ENCODE results near the gene MBNL1.
"Not testable (repeated sequence)": the region's sequence is repeated elsewhere in the genome, so short reads cannot be mapped to it uniquely, and the experiment has no call there.

Gene MBNL1

DNA sequence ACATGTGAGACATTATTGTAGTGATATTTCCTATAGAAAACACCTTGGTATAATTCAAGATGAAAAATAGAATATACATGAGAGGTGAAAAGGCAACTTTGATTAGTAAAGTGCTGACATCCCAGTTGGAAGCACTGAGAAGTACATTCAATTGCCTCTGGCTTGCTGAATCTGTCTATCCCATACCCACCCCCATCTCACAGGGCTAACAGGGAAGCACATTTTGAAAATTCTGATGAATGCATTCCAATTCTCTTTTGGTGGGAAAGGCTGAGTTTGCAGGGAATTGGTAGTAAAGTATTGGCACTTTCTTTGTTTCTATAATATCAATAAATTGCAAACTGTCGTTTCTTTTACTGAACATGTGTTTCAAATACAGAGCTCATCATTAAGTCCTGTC, 122.9 kb downstream of the MBNL1 start:
- peak overlapping the region; percentile 25; the same call in 1 of the 2 replicates for H3K4me3 ChIP-seq
- DNase-seq (ENCODE audit: low read depth, low spot score), result no peak
- TF ChIP-seq POLR2AphosphoS5 (IDR thresholded peaks at IDR 0.05; ENCODE audit: borderline replicate concordance, low read depth, low read length), result no peak
- TF ChIP-seq EZH2 (IDR thresholded peaks at IDR 0.05), result no peak
- TF ChIP-seq FOXP2 (optimal IDR thresholded peaks at IDR 0.05; ENCODE audit: control extremely low read depth, extremely low read length, insufficient read depth), result no peak
- H3K36me3 ChIP-seq (ENCODE audit: insufficient read depth, low read length), result peaks cover 16% of the 10 kb centered on the region
- H3K27ac ChIP-seq, result peak overlapping the region; percentile 65
- no peaks in the 10 kb centered on the region for H3K9me3 ChIP-seq (ENCODE audit: low read depth, low read length)
- H3K9ac ChIP-seq (ENCODE audit: insufficient read length), result no peak overlapping the region

DNA sequence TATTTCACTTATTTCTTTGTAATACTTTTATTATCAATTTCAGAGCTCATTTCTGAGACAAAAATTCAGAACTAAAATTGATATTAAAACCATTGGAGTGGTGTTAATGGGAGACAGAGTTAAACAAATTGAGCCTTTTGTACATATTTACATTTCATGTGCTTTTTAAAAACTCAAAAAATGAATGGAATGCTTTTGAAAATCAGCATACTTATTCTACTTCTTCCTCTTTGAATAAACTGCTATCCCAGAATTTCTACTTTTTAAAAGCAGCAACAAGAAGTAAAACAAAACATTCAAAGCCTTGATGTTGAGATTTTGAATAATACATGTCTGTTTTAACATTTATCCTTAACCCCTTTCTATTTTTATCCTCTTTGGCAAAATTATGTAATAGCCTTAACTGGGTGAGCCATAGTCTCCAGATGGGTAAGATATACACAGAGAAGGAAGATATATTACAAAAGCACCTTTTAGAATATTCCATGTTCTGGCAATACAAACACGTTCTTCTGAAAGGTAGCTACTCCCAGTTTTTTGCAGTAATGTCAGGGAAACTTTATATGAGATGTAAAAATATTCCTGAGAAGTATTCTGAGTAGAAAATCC, 123.6 kb downstream of the MBNL1 start:
- Histone ChIP-seq H3K9ac (ENCODE audit: insufficient read length) (no peak overlapping the region), H3K4me3 (peak overlapping the region; percentile 25; the same call in 1 of the 2 replicates), H3K36me3 (ENCODE audit: insufficient read depth, low read length) (peaks cover 23% of the 10 kb centered on the region), H3K27ac (peak overlapping the region; percentile 65), H3K9me3 (ENCODE audit: low read depth, low read length) (no peaks in the 10 kb centered on the region)
- TF ChIP-seq EZH2 (IDR thresholded peaks at IDR 0.05) (no peak), FOXP2 (optimal IDR thresholded peaks at IDR 0.05; ENCODE audit: control extremely low read depth, extremely low read length, insufficient read depth) (no peak), POLR2AphosphoS5 (IDR thresholded peaks at IDR 0.05; ENCODE audit: borderline replicate concordance, low read depth, low read length) (no peak)
- no peak for DNase-seq (ENCODE audit: low read depth, low spot score)

DNA sequence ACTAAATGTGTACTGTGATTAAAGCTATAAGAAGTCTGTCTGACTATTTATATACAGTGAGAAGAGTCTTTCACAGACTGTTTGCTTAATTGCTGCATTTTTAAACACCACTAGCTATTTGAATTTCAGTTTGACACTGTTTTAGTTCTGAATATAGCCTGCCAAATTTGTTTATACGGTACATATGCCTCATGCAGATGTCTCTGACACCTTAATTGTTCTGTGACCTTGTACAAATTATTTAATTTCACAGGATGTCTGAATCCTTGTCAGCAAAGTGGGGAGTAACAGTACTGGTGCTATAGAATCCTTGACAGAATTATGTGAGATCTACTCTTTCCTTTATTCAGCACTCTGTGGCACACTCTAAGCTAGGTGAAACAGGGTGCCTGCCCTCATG, 125.5 kb downstream of the MBNL1 start:
- DNase-seq (ENCODE audit: low read depth, low spot score), result no peak

DNA sequence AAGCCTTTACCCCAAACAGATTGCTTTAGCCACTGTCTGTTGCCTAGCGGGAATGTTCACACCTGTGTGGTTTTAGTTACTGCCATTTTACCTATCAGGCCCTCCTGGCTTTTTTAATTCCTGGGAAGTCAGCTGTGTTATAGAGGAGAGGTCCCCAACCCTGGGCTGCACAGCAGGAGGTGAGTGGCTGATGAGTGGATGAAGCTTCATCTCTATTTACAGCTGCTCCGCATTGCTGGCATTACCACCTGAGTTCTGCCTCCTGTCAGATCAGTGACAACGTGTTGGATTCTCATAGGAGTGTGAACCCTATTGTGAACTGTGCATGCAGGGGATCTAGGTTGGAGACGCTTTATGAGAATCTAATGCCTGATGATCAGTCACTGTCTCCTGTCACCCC, 127.0 kb downstream of the MBNL1 start:
- no peak for DNase-seq (ENCODE audit: low read depth, low spot score)
- Histone ChIP-seq H3K4me3 (no peak overlapping the region), H3K36me3 (ENCODE audit: insufficient read depth, low read length) (peaks cover 26% of the 10 kb centered on the region), H3K9me3 (ENCODE audit: low read depth, low read length) (no peaks in the 10 kb centered on the region), H3K27ac (no peak overlapping the region), H3K9ac (ENCODE audit: insufficient read length) (no peak overlapping the region)
- TF ChIP-seq FOXP2 (optimal IDR thresholded peaks at IDR 0.05; ENCODE audit: control extremely low read depth, extremely low read length, insufficient read depth) (no peak), POLR2AphosphoS5 (IDR thresholded peaks at IDR 0.05; ENCODE audit: borderline replicate concordance, low read depth, low read length) (no peak), EZH2 (IDR thresholded peaks at IDR 0.05) (no peak)

More for the DNA sequence above, 125.5 kb downstream of the MBNL1 start:
- Histone ChIP-seq H3K9ac (ENCODE audit: insufficient read length) (no peak overlapping the region), H3K36me3 (ENCODE audit: insufficient read depth, low read length) (peaks cover 26% of the 10 kb centered on the region), H3K4me3 (no peak overlapping the region), H3K9me3 (ENCODE audit: low read depth, low read length) (no peaks in the 10 kb centered on the region), H3K27ac (no peak overlapping the region)
- no peak for TF ChIP-seq EZH2 (IDR thresholded peaks at IDR 0.05)
- TF ChIP-seq POLR2AphosphoS5 (IDR thresholded peaks at IDR 0.05; ENCODE audit: borderline replicate concordance, low read depth, low read length), result no peak
- no peak for TF ChIP-seq FOXP2 (optimal IDR thresholded peaks at IDR 0.05; ENCODE audit: control extremely low read depth, extremely low read length, insufficient read depth)

DNA sequence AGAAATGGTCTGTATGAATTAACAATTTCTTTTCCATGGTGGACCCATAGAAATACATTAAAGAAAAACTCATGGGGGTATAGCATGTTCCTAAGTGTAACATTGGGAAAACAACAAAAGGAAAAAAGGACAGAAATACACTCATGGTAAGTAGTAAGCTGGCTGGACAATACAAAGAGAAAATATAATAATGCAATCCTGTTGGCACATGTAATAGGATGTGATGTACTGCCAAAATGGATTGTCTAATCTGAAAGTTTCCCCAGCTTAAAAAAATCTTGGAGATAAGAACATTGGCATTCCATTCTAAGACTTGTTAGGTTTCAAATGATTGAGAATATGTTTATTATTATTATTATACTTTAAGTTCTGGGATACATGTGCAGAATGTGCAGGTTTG, 128.1 kb downstream of the MBNL1 start:
- no peak for TF ChIP-seq FOXP2 (optimal IDR thresholded peaks at IDR 0.05; ENCODE audit: control extremely low read depth, extremely low read length, insufficient read depth)
- no peak for TF ChIP-seq EZH2 (IDR thresholded peaks at IDR 0.05)
- TF ChIP-seq POLR2AphosphoS5 (IDR thresholded peaks at IDR 0.05; ENCODE audit: borderline replicate concordance, low read depth, low read length), result no peak
- no peaks in the 10 kb centered on the region for H3K9me3 ChIP-seq (ENCODE audit: low read depth, low read length)
- H3K9ac ChIP-seq (ENCODE audit: insufficient read length), result no peak overlapping the region

DNA sequence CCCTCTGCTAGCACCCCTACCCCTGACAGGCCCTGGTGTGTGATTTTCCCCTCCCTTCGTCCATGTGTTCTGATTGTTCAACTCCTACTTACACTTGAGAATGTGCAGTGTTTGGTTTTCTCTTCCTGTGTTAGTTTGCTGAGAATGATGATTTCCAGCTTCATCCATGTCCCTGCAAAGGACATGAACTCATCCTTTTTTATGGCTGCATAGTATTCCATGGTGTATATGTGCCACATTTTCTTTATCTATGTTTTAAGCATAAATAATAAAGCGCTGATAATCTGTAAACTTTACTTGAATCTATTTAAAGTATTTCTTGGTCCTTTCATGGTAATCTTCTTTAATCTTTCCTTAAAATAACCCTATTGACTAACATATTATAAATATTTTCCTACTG, 128.6 kb downstream of the MBNL1 start:
- H3K9ac ChIP-seq (ENCODE audit: insufficient read length); H3K4me3 ChIP-seq; DNase-seq (ENCODE audit: low read depth, low spot score); H3K27ac ChIP-seq; H3K9me3 ChIP-seq (ENCODE audit: low read depth, low read length): not testable (repeated sequence)
- peaks cover 26% of the 10 kb centered on the region for H3K36me3 ChIP-seq (ENCODE audit: insufficient read depth, low read length)

More for the DNA sequence above, 128.1 kb downstream of the MBNL1 start:
- Histone ChIP-seq H3K4me3 (no peak overlapping the region), H3K27ac (no peak overlapping the region), H3K36me3 (ENCODE audit: insufficient read depth, low read length) (peaks cover 26% of the 10 kb centered on the region)
- DNase-seq (ENCODE audit: low read depth, low spot score), result no peak

DNA sequence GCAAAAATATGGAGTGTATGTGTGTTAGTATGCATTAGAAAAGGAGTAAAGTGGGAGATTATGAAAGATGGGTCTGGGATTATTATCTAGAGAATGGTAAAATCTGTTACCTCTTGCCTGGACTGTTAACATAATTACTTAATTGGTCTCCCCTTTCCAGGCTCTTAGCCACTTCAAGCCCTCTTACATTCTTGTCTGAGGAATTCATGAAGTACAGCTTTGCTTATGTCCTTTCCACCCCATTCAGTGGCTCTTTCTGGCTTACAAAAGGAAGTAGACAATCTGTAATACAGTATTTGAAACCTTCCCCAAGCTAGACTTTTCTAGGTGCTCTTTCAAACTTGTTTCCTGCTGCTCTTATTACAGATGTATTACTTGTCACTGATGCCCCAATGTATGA, 129.8 kb downstream of the MBNL1 start:
- Histone ChIP-seq H3K9ac (ENCODE audit: insufficient read length) (no peak overlapping the region), H3K36me3 (ENCODE audit: insufficient read depth, low read length) (peaks cover 26% of the 10 kb centered on the region), H3K9me3 (ENCODE audit: low read depth, low read length) (no peaks in the 10 kb centered on the region), H3K4me3 (no peak overlapping the region), H3K27ac (no peak overlapping the region)
- no peak for DNase-seq (ENCODE audit: low read depth, low spot score)
- TF ChIP-seq POLR2AphosphoS5 (IDR thresholded peaks at IDR 0.05; ENCODE audit: borderline replicate concordance, low read depth, low read length) (no peak), EZH2 (IDR thresholded peaks at IDR 0.05) (no peak), FOXP2 (optimal IDR thresholded peaks at IDR 0.05; ENCODE audit: control extremely low read depth, extremely low read length, insufficient read depth) (no peak)

DNA sequence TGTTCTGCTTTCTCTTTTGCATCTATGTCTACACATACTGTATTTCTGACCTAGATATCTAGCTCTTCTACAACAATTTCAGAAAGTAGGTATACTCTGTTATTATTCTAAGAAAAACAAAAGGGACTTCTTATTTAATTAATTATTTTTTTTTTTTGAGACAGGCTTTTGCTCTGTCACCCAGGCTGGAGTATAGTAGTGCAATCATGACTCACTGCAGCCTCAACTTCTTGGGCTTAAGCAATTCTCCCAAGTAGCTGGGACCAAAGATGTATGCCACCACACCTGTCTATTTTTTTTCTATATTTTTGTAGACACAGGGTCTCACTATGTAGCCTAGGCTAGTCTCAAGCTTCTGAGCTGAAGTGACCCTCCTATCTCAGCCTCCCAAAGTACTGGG, 130.6 kb downstream of the MBNL1 start:
- Histone ChIP-seq H3K36me3 (ENCODE audit: insufficient read depth, low read length) (peaks cover 25% of the 10 kb centered on the region), H3K27ac (no peak overlapping the region), H3K9ac (ENCODE audit: insufficient read length) (no peak overlapping the region), H3K9me3 (ENCODE audit: low read depth, low read length) (no peaks in the 10 kb centered on the region), H3K4me3 (no peak overlapping the region)
- no peak for DNase-seq (ENCODE audit: low read depth, low spot score)
- TF ChIP-seq FOXP2 (optimal IDR thresholded peaks at IDR 0.05; ENCODE audit: control extremely low read depth, extremely low read length, insufficient read depth), result no peak
- TF ChIP-seq POLR2AphosphoS5 (IDR thresholded peaks at IDR 0.05; ENCODE audit: borderline replicate concordance, low read depth, low read length), result no peak
- TF ChIP-seq EZH2 (IDR thresholded peaks at IDR 0.05), result no peak

DNA sequence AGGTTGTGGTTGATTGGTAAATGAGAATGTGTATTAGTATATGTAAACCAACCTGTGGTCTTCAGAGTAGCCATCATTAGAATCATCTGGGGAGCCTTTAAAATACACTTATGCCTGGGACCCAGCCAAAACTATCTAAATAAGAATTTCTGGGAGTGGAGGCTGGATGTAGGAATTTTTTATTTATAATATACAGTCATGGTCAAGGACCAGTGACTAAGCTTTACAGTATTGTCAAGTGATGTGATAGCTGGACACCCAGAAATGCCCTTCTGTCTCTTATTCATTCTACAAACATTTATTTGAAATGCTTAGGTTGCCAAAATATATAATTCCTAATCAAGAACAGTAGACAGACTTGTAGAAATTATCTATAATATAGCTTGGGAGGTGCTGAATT, 132.2 kb downstream of the MBNL1 start:
- Histone ChIP-seq H3K36me3 (ENCODE audit: insufficient read depth, low read length) (peaks cover 15% of the 10 kb centered on the region), H3K9me3 (ENCODE audit: low read depth, low read length) (no peaks in the 10 kb centered on the region), H3K27ac (no peak overlapping the region), H3K9ac (ENCODE audit: insufficient read length) (no peak overlapping the region), H3K4me3 (no peak overlapping the region)
- DNase-seq (ENCODE audit: low read depth, low spot score), result no peak
- no peak for TF ChIP-seq EZH2 (IDR thresholded peaks at IDR 0.05)
- TF ChIP-seq POLR2AphosphoS5 (IDR thresholded peaks at IDR 0.05; ENCODE audit: borderline replicate concordance, low read depth, low read length), result no peak
